Osteocyte (in vitro differentiated cells): ENCODE results near the gene PIEZO1. TPM values are rescaled to one million over a fixed set of nuclear protein-coding genes. Genes with fewer than 3 reads are reported as not detected.

ENCODE experiments used
- DNase-seq: peaks from one replicate; pipeline ENCODE4 v3.0.0; 2021; ENCODE audit warnings: mixed read lengths; ENCODE audit not compliant: unreplicated experiment; ENCODE audit errors: extremely low spot score
- H3K27ac Mint-ChIP-seq: one replicate; pipeline ENCODE4 v1.8.0; 2021; ENCODE audit warnings: mild to moderate bottlenecking, mixed read lengths; ENCODE audit not compliant: unreplicated experiment
- H3K27me3 Mint-ChIP-seq: one replicate; pipeline ENCODE4 v1.8.0; 2021; ENCODE audit warnings: mixed read lengths; ENCODE audit not compliant: unreplicated experiment
- H3K36me3 Mint-ChIP-seq: one replicate; pipeline ENCODE4 v1.8.0; 2021; ENCODE audit warnings: mixed read lengths; ENCODE audit not compliant: unreplicated experiment
- H3K4me1 Mint-ChIP-seq: one replicate; pipeline ENCODE4 v1.8.0; 2021; ENCODE audit warnings: mixed read lengths; ENCODE audit not compliant: unreplicated experiment
- H3K4me3 Mint-ChIP-seq: one replicate; pipeline ENCODE4 v1.8.0; 2021; ENCODE audit warnings: mild to moderate bottlenecking, moderate library complexity, mixed read lengths; ENCODE audit not compliant: unreplicated experiment
- H3K9me3 Mint-ChIP-seq: one replicate; pipeline ENCODE4 v1.8.0; 2021; ENCODE audit warnings: mixed read lengths; ENCODE audit not compliant: unreplicated experiment
- total RNA-seq: library from RNA; stranded (reverse); gene quantifications from 2 replicates; pipeline ENCODE4 v1.2.1, GENCODE V29; 2021
- TF ChIP-seq, protein P1 (sequence below): fragments of 200-600 bp; sonication (generic); IDR thresholded peaks from 2 replicates; pipeline ENCODE4 v1.5.0; 2021; ENCODE audit warnings: antibody characterized with exemption, mild to moderate bottlenecking, moderate library complexity

PIEZO1 gene
- total RNA-seq, 1 donor from 2014 or later: 165 TPM

GRCh38 chr16:88764080-88764479 lies 20.9 kb downstream of the PIEZO1 start:
- TF ChIP-seq, protein P1, sequence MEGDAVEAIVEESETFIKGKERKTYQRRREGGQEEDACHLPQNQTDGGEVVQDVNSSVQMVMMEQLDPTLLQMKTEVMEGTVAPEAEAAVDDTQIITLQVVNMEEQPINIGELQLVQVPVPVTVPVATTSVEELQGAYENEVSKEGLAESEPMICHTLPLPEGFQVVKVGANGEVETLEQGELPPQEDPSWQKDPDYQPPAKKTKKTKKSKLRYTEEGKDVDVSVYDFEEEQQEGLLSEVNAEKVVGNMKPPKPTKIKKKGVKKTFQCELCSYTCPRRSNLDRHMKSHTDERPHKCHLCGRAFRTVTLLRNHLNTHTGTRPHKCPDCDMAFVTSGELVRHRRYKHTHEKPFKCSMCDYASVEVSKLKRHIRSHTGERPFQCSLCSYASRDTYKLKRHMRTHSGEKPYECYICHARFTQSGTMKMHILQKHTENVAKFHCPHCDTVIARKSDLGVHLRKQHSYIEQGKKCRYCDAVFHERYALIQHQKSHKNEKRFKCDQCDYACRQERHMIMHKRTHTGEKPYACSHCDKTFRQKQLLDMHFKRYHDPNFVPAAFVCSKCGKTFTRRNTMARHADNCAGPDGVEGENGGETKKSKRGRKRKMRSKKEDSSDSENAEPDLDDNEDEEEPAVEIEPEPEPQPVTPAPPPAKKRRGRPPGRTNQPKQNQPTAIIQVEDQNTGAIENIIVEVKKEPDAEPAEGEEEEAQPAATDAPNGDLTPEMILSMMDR: no peak
- H3K4me3 Mint-ChIP-seq: no peak overlapping the region
- peaks cover 57% of the 10 kb centered on the region for H3K4me1 Mint-ChIP-seq

DNA sequence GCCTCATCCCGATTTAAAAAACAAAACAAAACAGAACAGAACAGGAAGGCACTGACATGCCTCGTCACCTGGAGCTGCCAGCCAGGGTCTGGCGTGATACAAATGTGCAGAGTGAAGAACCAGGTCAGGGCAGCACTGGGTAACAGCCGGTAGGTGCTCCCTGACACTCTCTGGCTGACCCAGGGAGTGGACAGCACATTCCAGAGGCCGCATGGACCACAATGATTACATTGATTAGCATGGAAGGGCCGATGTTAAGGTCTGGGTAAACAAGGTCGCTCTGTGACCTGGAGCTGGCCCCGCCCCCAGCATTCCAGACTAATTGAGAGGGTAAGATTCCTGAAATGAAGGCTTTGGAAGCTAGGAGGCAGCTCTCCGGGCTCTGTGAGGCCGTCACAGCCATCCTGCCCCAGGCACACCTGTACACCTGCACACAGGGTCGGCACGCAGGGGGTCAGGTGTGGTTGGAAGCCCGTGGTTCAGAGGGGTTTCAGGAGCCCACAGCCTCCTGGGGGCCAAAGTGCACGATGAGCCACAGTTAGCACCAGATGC lies 21.4 kb downstream of the PIEZO1 start:
- H3K27ac Mint-ChIP-seq: no peak overlapping the region
- TF ChIP-seq, protein P1: no peak
- no peaks in the 10 kb centered on the region for H3K27me3 Mint-ChIP-seq
- no peak for DNase-seq
- no peak overlapping the region for H3K4me3 Mint-ChIP-seq
- no peaks in the 10 kb centered on the region for H3K9me3 Mint-ChIP-seq
- peaks cover 2% of the 10 kb centered on the region for H3K36me3 Mint-ChIP-seq
- H3K4me1 Mint-ChIP-seq: peaks cover 57% of the 10 kb centered on the region

More at GRCh38 chr16:88764080-88764479, 20.9 kb downstream of the PIEZO1 start:
- H3K27me3 Mint-ChIP-seq: no peaks in the 10 kb centered on the region
- no peak overlapping the region for H3K27ac Mint-ChIP-seq
- peaks cover 2% of the 10 kb centered on the region for H3K36me3 Mint-ChIP-seq
- DNase-seq: no peak
- H3K9me3 Mint-ChIP-seq: no peaks in the 10 kb centered on the region

DNA sequence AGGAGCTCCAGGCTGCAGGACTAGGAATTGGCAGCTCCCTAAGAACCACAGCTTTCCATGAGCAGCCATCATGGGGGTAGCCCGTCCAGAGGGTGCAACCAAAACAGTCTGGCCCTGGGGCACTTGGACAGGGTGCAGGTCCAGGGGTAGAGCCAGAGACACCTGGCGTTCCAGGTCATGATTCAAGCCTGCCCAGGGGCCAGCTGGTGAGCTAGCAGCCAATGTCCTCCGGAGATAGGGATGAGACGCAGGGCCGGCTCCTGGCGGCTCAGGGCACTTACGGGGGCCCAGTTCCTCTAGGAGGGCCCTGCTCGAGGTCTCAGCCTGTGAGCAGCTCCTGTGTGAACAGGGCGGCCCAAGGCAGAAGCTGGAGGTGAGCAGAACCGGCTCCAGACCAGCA lies 22.1 kb downstream of the PIEZO1 start:
- Mint-ChIP-seq H3K27ac (no peak overlapping the region), H3K36me3 (peaks cover 2% of the 10 kb centered on the region), H3K4me3 (no peak overlapping the region), H3K9me3 (no peaks in the 10 kb centered on the region), H3K27me3 (no peaks in the 10 kb centered on the region), H3K4me1 (peaks cover 58% of the 10 kb centered on the region)
- no peak for DNase-seq
- TF ChIP-seq, protein P1: no peak

- Mint-ChIP-seq H3K9me3 (no peaks in the 10 kb centered on the region), H3K27me3 (no peaks in the 10 kb centered on the region), H3K36me3 (peaks cover 2% of the 10 kb centered on the region), H3K4me1 (peaks cover 54% of the 10 kb centered on the region), H3K4me3 (no peak overlapping the region), H3K27ac (no peak overlapping the region)
- TF ChIP-seq, protein P1: no peak
- no peak for DNase-seq
Observed at GRCh38 chr16:88762258-88762870, 22.7 kb downstream of the PIEZO1 start.

- H3K27me3 Mint-ChIP-seq: no peaks in the 10 kb centered on the region
- no peak for DNase-seq
- H3K4me1 Mint-ChIP-seq: peaks cover 51% of the 10 kb centered on the region
- no peak overlapping the region for H3K27ac Mint-ChIP-seq
- TF ChIP-seq, protein P1: no peak
- H3K36me3 Mint-ChIP-seq: peaks cover 2% of the 10 kb centered on the region
- no peaks in the 10 kb centered on the region for H3K9me3 Mint-ChIP-seq
- no peak overlapping the region for H3K4me3 Mint-ChIP-seq
Observed at GRCh38 chr16:88761830-88762229, 23.2 kb downstream of the PIEZO1 start.
